SK-N-SH treated with all-trans-retinoic acid at 6 μM for 48 hours (cell line): ENCODE results near the gene GGTA1.

Experiments used
- ATAC-seq: fragments of 200-7000 bp; cut with Tn5 transposase; 3 replicates; pipeline ENCODE4 v1.9.1; 2020; ENCODE audit warnings: mild to moderate bottlenecking, moderate library complexity
- BACH2 ChIP-seq: fragments of 250-450 bp; sonication (Bioruptor Pico); IDR thresholded peaks from 2 replicates; pipeline ENCODE4 v1.9.0; 2021; ENCODE audit warnings: mild to moderate bottlenecking, borderline replicate concordance
- CSDC2 ChIP-seq: fragments of 250-450 bp; sonication (Bioruptor Pico); IDR thresholded peaks from 2 replicates; pipeline ENCODE4 v1.5.0; 2020; ENCODE audit warnings: mild to moderate bottlenecking, moderate library complexity
- ESRRG ChIP-seq: fragments of 250-450 bp; sonication (Bioruptor Pico); IDR thresholded peaks from 2 replicates; pipeline ENCODE4 v1.6.1; 2021; ENCODE audit warnings: mild to moderate bottlenecking
- GLIS3 ChIP-seq: fragments of 250-450 bp; sonication (Bioruptor Pico); IDR thresholded peaks from 2 replicates; pipeline ENCODE4 v1.5.0; 2020; ENCODE audit warnings: mild to moderate bottlenecking, moderate library complexity
- ISL1 ChIP-seq: fragments of 250-450 bp; sonication (Bioruptor Pico); IDR thresholded peaks from 2 replicates; pipeline ENCODE4 v2.1.2; 2022; ENCODE audit warnings: mild to moderate bottlenecking, moderate library complexity
- OSR1 ChIP-seq: fragments of 250-450 bp; sonication (Bioruptor Pico); IDR thresholded peaks from 2 replicates; pipeline ENCODE4 v1.8.0; 2022; ENCODE audit warnings: moderate library complexity, mild to moderate bottlenecking, inconsistent platforms
- PPARA ChIP-seq: fragments of 250-450 bp; sonication (Bioruptor Pico); IDR thresholded peaks from 2 replicates; pipeline ENCODE4 v1.5.0; 2020; ENCODE audit warnings: mild to moderate bottlenecking, borderline replicate concordance
- RARB ChIP-seq: fragments of 250-450 bp; sonication (Bioruptor Pico); IDR thresholded peaks from 2 replicates; pipeline ENCODE4 v1.8.0; 2021; ENCODE audit warnings: mild to moderate bottlenecking, moderate library complexity
- SNAI2 ChIP-seq: fragments of 250-450 bp; sonication (Bioruptor Pico); IDR thresholded peaks from 2 replicates; pipeline ENCODE4 v1.5.0; 2020; ENCODE audit warnings: mild to moderate bottlenecking, moderate library complexity
- TCF4 ChIP-seq: fragments of 250-450 bp; sonication (Bioruptor Pico); IDR thresholded peaks from 2 replicates; pipeline ENCODE4 v1.8.0; 2021; ENCODE audit warnings: mild to moderate bottlenecking, moderate library complexity, borderline replicate concordance
- ZC3H10 ChIP-seq: fragments of 250-450 bp; sonication (Bioruptor Pico); IDR thresholded peaks from 2 replicates; pipeline ENCODE4 v1.5.1; 2021; ENCODE audit warnings: mild to moderate bottlenecking, moderate library complexity
- ZFP3 ChIP-seq: fragments of 250-450 bp; sonication (Bioruptor Pico); IDR thresholded peaks from 2 replicates; pipeline ENCODE4 v1.5.0; 2020; ENCODE audit warnings: mild to moderate bottlenecking, moderate library complexity
- ZFP30 ChIP-seq: fragments of 450-650 bp; formaldehyde crosslinking; IDR thresholded peaks from 2 replicates; pipeline ENCODE4 v1.5.0; 2022; ENCODE audit warnings: mild to moderate bottlenecking, moderate library complexity
- ZNF565 ChIP-seq: fragments of 450-650 bp; formaldehyde crosslinking; conservative IDR thresholded peaks from 2 replicates; pipeline ENCODE4 v1.5.0; 2020; ENCODE audit warnings: low read depth, mild to moderate bottlenecking, moderate library complexity
- ZNF70 ChIP-seq: fragments of 450-650 bp; formaldehyde crosslinking; IDR thresholded peaks from 2 replicates; pipeline ENCODE4 v1.5.0; 2020; ENCODE audit warnings: mild to moderate bottlenecking, moderate library complexity
- ZNF8 ChIP-seq: fragments of 450-650 bp; formaldehyde crosslinking; IDR thresholded peaks from 2 replicates; pipeline ENCODE4 v1.5.0; 2020; ENCODE audit warnings: mild to moderate bottlenecking, moderate library complexity
- TF ChIP-seq, protein P1 (sequence below): fragments of 250-450 bp; sonication (Bioruptor Pico); IDR thresholded peaks from 2 replicates; pipeline ENCODE4 v1.8.0; 2020; ENCODE audit warnings: mild to moderate bottlenecking, moderate library complexity, borderline replicate concordance
- TF ChIP-seq, protein P2 (sequence below): fragments of 250-450 bp; sonication (Bioruptor Pico); IDR thresholded peaks from 2 replicates; pipeline ENCODE4 v1.5.0; 2020; ENCODE audit warnings: mild to moderate bottlenecking, moderate library complexity
- TF ChIP-seq, protein P3 (sequence below): fragments of 250-450 bp; sonication (Bioruptor Pico); IDR thresholded peaks from 2 replicates; pipeline ENCODE4 v1.8.0; 2021; ENCODE audit warnings: low read depth, mild to moderate bottlenecking, moderate library complexity, borderline replicate concordance
- TF ChIP-seq, protein P4 (sequence below): fragments of 250-450 bp; sonication (Bioruptor Pico); IDR thresholded peaks from 2 replicates; pipeline ENCODE4 v1.5.1; 2021; ENCODE audit warnings: mild to moderate bottlenecking, moderate library complexity

The GGTA1 gene

DNA sequence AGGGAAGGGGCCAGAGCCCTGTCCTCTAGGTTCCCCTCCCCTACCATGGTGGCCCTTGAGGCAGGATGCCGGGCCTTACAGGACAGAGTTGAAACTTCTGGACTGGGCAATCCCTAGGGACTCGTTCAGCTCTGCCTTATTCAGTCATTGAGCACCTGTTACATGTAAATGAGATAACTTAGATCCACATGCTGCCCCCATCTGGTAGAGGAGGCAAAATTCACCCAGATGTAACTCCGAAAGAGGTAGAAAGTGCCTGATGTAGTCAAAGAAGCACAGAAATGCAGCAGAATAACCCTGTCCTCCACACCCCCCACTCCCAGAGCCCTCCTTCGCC is 1.5 kb downstream of the GGTA1 start:
- TF ChIP-seq, protein P1, sequence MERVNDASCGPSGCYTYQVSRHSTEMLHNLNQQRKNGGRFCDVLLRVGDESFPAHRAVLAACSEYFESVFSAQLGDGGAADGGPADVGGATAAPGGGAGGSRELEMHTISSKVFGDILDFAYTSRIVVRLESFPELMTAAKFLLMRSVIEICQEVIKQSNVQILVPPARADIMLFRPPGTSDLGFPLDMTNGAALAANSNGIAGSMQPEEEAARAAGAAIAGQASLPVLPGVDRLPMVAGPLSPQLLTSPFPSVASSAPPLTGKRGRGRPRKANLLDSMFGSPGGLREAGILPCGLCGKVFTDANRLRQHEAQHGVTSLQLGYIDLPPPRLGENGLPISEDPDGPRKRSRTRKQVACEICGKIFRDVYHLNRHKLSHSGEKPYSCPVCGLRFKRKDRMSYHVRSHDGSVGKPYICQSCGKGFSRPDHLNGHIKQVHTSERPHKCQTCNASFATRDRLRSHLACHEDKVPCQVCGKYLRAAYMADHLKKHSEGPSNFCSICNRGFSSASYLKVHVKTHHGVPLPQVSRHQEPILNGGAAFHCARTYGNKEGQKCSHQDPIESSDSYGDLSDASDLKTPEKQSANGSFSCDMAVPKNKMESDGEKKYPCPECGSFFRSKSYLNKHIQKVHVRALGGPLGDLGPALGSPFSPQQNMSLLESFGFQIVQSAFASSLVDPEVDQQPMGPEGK (CRISPR knock-in tag) = no peak
- no peak for TF ChIP-seq PPARA (CRISPR knock-in tag)
- no peak for TF ChIP-seq RARB (CRISPR knock-in tag)
- TF ChIP-seq ISL1 (CRISPR knock-in tag) = no peak
- TF ChIP-seq ZFP3 (CRISPR knock-in tag) = no peak
- TF ChIP-seq OSR1 (CRISPR knock-in tag) = no peak
- ATAC-seq = peak; percentile 85

DNA sequence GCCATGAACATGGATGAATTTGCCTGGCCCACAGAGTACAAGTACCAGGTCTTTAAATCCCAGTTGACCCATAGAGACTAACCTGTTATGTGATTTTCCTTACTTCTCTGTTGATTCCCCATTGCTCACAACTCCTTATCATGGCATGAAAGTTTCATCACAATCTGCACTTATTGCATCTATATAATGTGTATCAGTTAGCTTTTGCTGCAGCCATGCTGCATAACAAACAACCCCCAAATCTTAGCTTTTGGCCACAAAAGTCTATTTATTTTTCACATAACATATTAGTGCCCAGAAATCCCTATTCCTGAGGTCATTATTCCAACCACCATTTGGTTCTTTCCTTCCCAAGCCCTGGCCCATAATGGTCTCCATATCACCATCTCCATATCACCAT is 3.7 kb downstream of the GGTA1 start:
- ATAC-seq = no peak
- TF ChIP-seq ZNF565 (CRISPR knock-in tag) (no peak), ESRRG (CRISPR knock-in tag) (no peak)
- TF ChIP-seq, protein P2, sequence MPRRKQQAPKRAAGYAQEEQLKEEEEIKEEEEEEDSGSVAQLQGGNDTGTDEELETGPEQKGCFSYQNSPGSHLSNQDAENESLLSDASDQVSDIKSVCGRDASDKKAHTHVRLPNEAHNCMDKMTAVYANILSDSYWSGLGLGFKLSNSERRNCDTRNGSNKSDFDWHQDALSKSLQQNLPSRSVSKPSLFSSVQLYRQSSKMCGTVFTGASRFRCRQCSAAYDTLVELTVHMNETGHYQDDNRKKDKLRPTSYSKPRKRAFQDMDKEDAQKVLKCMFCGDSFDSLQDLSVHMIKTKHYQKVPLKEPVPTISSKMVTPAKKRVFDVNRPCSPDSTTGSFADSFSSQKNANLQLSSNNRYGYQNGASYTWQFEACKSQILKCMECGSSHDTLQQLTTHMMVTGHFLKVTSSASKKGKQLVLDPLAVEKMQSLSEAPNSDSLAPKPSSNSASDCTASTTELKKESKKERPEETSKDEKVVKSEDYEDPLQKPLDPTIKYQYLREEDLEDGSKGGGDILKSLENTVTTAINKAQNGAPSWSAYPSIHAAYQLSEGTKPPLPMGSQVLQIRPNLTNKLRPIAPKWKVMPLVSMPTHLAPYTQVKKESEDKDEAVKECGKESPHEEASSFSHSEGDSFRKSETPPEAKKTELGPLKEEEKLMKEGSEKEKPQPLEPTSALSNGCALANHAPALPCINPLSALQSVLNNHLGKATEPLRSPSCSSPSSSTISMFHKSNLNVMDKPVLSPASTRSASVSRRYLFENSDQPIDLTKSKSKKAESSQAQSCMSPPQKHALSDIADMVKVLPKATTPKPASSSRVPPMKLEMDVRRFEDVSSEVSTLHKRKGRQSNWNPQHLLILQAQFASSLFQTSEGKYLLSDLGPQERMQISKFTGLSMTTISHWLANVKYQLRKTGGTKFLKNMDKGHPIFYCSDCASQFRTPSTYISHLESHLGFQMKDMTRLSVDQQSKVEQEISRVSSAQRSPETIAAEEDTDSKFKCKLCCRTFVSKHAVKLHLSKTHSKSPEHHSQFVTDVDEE = no peak

DNA sequence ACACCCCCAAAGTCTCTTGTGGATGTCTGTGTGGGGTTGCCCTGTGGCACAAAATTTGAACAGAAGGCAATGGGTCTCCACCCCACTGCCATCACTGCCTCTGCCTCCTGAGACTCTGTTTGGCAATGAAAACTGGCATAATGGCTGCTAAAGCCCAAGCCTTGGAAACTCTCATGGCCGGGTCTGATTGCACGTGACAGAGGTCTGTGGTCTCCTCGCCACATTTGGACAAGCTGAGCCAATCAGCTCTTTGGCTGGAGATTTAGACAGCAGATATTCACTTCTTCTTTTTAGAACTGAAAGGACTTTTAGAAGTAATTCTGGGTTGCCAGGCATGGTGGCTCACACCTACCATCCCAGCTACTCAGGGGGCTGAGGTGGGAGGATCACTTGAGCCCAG is 5.5 kb downstream of the GGTA1 start:
- ATAC-seq = no peak

DNA sequence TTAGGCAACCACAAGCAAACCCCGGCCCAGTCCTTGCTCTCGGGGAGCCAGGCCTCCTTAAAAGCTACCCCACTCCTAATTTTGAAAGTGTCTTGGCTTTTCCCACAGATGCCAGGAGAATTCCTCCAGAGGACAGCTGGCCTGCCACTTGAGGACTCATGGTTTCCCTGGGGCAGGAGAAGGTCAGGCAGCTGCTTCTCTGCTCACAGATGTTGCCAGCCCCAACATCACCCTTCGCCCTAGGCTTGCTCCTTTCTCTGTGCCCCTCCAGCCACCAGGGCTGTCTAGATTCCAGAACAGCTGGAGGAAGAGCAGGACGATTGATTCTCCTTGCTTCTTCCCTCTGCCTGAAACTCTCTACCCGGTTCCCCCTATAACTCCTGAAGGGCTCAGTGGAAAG is 8.5 kb downstream of the GGTA1 start:
- TF ChIP-seq ZNF70 (CRISPR knock-in tag) = no peak
- TF ChIP-seq GLIS3 (CRISPR knock-in tag) = no peak
- TF ChIP-seq ESRRG (CRISPR knock-in tag) = no peak
- TF ChIP-seq SNAI2 (CRISPR knock-in tag) = no peak
- TF ChIP-seq TCF4 (CRISPR knock-in tag) = no peak
- no peak for TF ChIP-seq RARB (CRISPR knock-in tag)
- no peak for TF ChIP-seq ZC3H10 (CRISPR knock-in tag)
- no peak for TF ChIP-seq ZFP3 (CRISPR knock-in tag)
- TF ChIP-seq, protein P3, sequence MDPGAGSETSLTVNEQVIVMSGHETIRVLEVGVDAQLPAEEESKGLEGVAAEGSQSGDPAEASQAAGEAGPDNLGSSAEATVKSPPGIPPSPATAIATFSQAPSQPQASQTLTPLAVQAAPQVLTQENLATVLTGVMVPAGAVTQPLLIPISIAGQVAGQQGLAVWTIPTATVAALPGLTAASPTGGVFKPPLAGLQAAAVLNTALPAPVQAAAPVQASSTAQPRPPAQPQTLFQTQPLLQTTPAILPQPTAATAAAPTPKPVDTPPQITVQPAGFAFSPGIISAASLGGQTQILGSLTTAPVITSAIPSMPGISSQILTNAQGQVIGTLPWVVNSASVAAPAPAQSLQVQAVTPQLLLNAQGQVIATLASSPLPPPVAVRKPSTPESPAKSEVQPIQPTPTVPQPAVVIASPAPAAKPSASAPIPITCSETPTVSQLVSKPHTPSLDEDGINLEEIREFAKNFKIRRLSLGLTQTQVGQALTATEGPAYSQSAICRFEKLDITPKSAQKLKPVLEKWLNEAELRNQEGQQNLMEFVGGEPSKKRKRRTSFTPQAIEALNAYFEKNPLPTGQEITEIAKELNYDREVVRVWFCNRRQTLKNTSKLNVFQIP (CRISPR knock-in tag) = no peak
- TF ChIP-seq, protein P4, sequence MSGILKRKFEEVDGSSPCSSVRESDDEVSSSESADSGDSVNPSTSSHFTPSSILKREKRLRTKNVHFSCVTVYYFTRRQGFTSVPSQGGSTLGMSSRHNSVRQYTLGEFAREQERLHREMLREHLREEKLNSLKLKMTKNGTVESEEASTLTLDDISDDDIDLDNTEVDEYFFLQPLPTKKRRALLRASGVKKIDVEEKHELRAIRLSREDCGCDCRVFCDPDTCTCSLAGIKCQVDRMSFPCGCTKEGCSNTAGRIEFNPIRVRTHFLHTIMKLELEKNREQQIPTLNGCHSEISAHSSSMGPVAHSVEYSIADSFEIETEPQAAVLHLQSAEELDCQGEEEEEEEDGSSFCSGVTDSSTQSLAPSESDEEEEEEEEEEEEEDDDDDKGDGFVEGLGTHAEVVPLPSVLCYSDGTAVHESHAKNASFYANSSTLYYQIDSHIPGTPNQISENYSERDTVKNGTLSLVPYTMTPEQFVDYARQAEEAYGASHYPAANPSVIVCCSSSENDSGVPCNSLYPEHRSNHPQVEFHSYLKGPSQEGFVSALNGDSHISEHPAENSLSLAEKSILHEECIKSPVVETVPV (CRISPR knock-in tag) = no peak
- TF ChIP-seq, all 23 proteins: peak for 0
- no peak for ATAC-seq

More for the DNA sequence above, 5.5 kb downstream of the GGTA1 start:
- TF ChIP-seq, protein P1 (CRISPR knock-in tag) = no peak
- TF ChIP-seq BACH2 (CRISPR knock-in tag) (no peak), ZNF8 (no peak), ZNF565 (CRISPR knock-in tag) (no peak), ZFP30 (no peak), ISL1 (CRISPR knock-in tag) (no peak), CSDC2 (CRISPR knock-in tag) (no peak), RARB (CRISPR knock-in tag) (no peak), SNAI2 (CRISPR knock-in tag) (no peak)
- TF ChIP-seq, protein P2 = no peak
- TF ChIP-seq, all 23 proteins: peak for 0
